Middle frontal gyrus (tissue), 1 donor: ENCODE measurements around the gene GRM1.

Experiments used
- DNase-seq: peaks from one replicate; pipeline ENCODE4 v3.0.0-alpha.2; 2015; ENCODE audit warnings: low spot score; ENCODE audit errors: extremely low spot score

Gene GRM1

GRCh38 chr6:146097586-146097985 is 68.7 kb downstream of the GRM1 start:
- no peak for DNase-seq

- DNase-seq: no peak
Observed at GRCh38 chr6:146100776-146101175, 71.9 kb downstream of the GRM1 start.

DNA sequence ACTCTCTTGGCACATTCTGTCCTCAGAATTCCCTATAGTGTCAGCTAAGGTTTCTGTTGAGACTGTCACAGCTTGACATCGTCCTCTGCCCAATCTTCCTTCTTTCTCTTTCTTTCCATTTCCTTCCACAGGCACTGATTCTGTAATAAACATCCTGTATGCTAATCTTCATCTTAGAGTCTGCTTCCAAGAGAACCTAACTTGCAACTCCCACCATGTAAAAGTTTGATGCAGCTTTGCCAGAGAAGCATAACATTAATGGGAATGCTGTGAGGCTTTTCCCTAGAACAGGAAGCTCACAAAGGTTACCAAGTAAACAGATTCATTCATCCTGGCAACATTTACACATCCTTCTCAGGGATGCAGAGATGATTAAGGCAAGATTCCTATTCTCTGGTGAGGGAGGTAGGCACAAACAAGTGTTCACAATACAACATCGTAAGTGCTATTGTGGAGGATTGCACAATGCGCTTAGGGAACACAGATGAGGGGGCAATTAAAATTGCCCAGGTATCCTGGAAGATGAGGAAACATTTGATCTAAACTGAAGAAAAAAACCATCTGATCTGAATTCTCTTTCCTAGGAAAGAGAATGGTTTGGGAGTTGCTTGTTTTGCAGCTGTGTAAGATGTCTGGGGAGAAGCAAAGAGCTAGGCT is 74.7 kb downstream of the GRM1 start:
- DNase-seq: no peak

- DNase-seq: no peak
Observed at GRCh38 chr6:146106532-146106931, 77.7 kb downstream of the GRM1 start.

DNA sequence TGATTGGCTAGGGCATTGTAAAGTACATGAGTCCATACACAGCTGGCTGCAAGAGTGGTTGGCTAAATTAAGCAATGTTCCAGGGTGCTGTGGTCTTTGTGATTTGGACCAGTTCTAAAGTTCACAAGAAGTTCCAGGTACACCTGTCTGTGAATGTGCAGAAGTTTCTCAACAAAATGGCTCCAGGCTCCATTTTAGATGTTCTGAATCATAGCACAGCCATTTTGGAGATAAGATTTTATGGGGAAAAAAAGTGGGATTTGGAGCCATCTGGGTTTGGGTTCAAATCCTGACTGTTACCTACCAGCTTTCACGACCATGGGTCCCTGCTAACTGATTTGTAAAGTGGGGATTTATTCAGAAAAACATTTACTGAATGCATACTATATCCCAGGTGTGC is 82.1 kb downstream of the GRM1 start:
- DNase-seq: no peak

DNA sequence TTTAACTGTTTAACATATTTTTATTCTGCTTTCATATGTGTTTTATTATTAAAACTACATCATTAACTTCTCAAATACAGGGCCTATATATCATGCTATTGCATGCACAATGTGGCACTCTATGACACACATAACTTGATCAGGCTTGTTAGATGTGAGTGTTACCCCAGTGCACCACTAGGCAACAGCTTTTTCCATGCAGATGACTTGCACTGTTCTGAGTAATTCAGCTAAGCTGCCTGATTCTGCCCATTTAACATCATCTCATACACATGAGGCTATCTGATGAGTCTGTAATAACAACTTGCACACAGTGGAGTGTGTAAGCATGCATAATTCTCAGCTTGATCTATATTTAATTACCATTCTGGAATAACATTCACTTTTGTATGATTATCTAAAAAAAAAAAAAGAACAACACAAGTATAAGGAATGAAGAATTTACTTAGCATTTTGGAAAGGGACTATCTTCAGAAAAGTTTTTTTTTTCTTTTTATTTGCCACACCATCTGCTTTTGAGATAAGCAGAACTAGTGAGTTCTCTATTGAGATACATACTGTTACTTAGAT is 83.1 kb downstream of the GRM1 start:
- no peak for DNase-seq

DNA sequence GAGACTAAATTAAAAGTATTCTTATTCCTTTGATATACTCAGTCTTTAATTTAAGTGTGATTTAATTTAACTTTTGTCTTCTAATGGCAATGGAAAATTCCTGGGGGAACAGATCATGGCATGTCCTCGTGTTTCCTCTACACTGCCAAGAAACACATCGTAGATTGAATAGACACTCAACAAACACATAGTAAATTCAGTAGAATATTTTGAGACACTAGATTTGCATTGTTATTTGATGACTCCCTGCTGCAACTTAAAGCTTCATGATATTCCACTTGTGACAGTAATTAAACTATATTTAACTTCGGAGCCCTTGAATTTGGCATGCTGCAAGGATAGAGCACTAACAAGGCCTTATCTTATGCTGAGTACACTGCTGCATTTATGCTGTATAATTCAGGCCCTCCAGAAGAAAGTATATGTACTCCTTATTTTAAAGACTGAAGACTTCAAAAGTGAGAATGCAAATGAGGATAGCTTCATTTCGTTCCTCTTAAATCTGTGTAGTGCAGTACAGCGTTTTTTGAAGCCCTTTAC is 84.3 kb downstream of the GRM1 start:
- DNase-seq: no peak

- DNase-seq: no peak
Observed at GRCh38 chr6:146123616-146124015, 94.8 kb downstream of the GRM1 start.

GRCh38 chr6:146127447-146128215 is 98.8 kb downstream of the GRM1 start:
- no peak for DNase-seq

DNA sequence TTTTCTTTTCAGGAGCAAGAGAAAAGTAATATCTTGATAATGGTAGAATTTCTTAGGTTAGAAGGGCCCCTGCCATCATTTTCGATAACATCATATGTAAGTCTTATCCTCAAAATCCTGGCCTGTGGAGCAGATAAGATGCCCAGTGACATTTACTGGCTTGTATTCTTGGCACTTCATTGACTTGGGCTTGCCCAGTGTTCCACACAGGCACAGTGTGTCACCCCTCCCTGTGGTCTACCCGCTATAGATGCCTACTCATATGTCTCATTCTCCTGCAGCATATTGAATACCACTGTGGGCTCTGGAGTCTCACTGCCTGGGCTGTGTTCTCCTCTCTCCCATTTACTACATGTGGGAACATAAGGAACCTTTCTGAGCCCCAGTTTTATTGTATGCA is 105.0 kb downstream of the GRM1 start:
- DNase-seq: no peak

GRCh38 chr6:146135167-146135566 is 106.3 kb downstream of the GRM1 start:
- no peak for DNase-seq

DNA sequence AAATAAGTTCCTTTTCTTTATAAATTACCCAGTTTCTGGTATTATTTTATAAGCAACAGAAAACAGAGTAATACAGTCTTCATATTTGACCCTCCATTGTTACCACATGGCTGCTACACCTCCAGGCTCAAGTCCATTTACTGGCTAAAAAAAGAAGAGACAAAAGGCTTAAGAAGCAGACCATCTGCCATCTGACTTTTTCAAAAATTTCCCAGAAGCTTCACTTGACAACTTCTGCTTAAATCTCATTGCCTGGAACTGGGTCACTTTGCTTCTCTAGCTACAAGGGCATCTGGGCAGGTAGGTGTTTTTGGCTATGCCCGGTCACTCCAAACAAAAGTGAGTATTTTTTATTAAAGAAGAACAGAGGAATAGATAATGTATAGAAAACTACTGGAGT is 118.0 kb downstream of the GRM1 start:
- DNase-seq: no peak

- no peak for DNase-seq
Observed at GRCh38 chr6:146149770-146150169, 120.9 kb downstream of the GRM1 start.

- DNase-seq: no peak
Observed at GRCh38 chr6:146153040-146153758, 124.3 kb downstream of the GRM1 start.

- no peak for DNase-seq
Observed at GRCh38 chr6:146154197-146154596, 125.3 kb downstream of the GRM1 start.

DNA sequence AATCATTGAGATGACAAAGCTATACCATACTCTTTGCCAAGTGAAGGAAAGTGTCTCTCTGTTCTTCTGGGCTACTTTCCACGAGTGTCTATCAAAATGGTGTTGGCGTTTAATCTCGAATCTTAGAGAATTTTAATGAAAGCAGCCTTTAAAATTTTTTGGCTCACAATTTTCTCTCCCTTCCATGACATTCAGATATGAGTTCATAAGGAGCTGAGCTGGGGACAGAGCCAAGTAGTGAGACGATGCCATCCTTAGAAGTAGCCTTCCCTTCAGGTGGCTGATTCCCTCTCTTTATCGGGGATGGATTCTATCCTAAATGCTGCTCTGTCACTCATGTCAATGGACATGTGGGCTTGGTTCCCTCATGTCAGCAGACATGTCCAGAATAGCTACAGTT is 132.8 kb downstream of the GRM1 start:
- no peak for DNase-seq

DNA sequence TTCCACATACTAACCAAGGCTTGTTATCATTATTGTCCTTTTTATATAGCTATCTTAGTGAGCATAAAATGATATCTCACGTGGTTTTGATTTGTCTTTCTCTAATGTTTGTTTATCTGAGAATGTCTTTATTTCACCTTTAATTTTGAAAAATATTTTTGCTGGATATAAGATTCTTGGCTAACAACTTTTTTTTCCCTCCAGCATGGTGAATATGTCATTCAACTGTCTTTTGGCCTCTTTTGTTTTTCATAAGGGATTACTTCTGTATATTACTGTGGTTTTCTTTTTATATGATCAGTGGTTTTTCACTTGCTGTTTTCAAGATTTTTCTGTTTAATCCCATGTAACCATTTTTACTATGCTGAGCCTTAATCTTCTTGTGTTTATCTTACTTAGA is 141.0 kb downstream of the GRM1 start:
- no peak for DNase-seq

GRCh38 chr6:146177785-146178184 is 148.9 kb downstream of the GRM1 start:
- no peak for DNase-seq

DNA sequence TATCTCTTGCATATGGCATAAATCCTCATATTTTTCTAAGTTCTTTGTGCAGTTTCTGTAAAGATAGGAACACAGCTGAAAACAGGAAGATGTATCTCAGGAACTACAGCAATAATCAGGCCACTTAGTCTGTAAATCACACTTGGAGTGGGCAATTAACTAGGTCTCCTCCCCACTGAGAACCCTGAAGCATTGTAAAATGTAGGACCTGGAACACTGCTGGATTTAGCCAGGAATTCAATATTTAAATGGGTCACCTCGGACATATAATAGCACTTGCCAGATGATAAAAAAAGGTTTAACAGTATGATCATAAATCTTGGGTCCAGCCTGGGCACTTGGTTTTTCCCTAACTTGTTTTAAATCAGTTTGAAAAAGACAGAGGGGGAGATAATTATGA is 155.0 kb downstream of the GRM1 start:
- DNase-seq: no peak

DNA sequence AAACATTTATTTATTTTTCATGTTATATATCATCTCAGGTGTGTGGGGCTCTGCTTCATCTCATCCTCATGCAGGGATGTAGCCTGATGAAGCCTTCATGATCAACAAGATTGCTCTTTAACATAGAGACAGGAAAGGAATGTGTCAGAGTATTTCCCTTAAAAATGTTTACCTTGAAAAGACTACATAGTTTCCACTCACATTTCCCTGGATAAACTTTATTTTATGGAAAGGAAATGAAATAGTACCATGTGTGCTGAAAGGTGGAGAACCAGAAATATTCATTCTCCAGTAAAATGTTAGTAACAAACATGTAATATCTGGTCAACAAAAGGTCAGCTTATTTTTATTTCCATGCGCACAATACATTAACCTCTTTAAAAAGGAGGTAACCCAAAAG is 155.8 kb downstream of the GRM1 start:
- no peak for DNase-seq

DNA sequence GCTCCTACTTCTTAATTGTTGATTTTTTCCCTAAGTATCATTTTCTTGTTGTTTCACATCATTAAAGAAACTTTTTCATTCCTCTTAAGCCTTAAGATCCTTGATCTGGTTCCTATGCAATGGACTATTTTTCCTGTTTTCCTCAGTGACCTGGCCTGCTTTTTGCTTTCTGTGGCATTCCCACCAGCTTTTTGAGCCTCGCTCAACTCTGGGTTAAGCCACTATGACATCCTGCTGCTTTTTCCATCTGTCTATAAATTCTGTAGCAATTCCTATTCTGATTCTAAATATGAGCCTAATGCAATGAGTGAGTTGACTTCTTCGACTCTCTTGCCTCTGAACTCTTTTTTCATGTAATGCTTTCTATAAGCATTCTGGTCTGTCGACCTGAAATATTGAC is 160.3 kb downstream of the GRM1 start:
- DNase-seq: no peak

GRCh38 chr6:146190581-146190980 is 161.7 kb downstream of the GRM1 start:
- no peak for DNase-seq
